Measurements from ENCODE around the gene UEVLD. TPM values are rescaled to one million over a fixed set of nuclear protein-coding genes. Genes with fewer than 3 reads are reported as not detected.

The UEVLD gene
- total RNA-seq, 2 experiments from 2014 or later, result 13.9 to 22.8 TPM

- CTCF ChIA-PET, result interaction anchor here (0.8 to 2.0 kb wide), 5 partner anchors 10 to 278 kb away, joined by 3 to 9 read pairs (median 4); no protein-coding TSS in a partner anchor
- peaks cover 22% of the 10 kb centered on the region for H3K36me3 Mint-ChIP-seq (ENCODE audit: low read depth)
- POLR2A ChIA-PET, result no interaction called here
- DNase-seq, result no peak
- ATAC-seq, result no peak
- no peaks in the 10 kb centered on the region for H3K27me3 Mint-ChIP-seq
- H3K27ac Mint-ChIP-seq, result no peak overlapping the region
- peak; percentile 26 for TF ChIP-seq CTCF (IDR thresholded peaks at IDR 0.05)
- no peak overlapping the region for H3K4me3 Mint-ChIP-seq
- intact Hi-C loops (cut with micrococcal nuclease), result no loop called here
- H3K4me1 Mint-ChIP-seq (ENCODE audit: low read depth), result peaks cover 41% of the 10 kb centered on the region
- no peaks in the 10 kb centered on the region for H3K9me3 Mint-ChIP-seq
These were observed 66.1 kb downstream of the UEVLD start for GRCh38 chr11:18522388-18522787.

- Mint-ChIP-seq H3K27ac (no peak overlapping the region), H3K9me3 (no peaks in the 10 kb centered on the region), H3K27me3 (no peaks in the 10 kb centered on the region), H3K4me3 (no peak overlapping the region), H3K36me3 (ENCODE audit: low read depth) (peaks cover 19% of the 10 kb centered on the region), H3K4me1 (ENCODE audit: low read depth) (peaks cover 41% of the 10 kb centered on the region)
- no peak for DNase-seq
- CTCF ChIA-PET, result interaction anchor here (1.1 to 1.7 kb wide), 3 partner anchors 201 to 277 kb away, joined by 3 to 5 read pairs (median 5); no protein-coding TSS in a partner anchor
- POLR2A ChIA-PET, result no interaction called here
- ATAC-seq, result no peak
- TF ChIP-seq CTCF (IDR thresholded peaks at IDR 0.05), result no peak
- intact Hi-C loops (cut with micrococcal nuclease), result no loop called here
These were observed 67.4 kb downstream of the UEVLD start for GRCh38 chr11:18521122-18521521.

- CTCF ChIA-PET, result no interaction called here
- no peak for DNase-seq
- POLR2A ChIA-PET, result interaction anchor here (1.6 kb wide), 1 partner anchor 8 kb away, joined by 3 read pairs; no protein-coding TSS in a partner anchor
- no peak for TF ChIP-seq CTCF (IDR thresholded peaks at IDR 0.05)
- Mint-ChIP-seq H3K36me3 (ENCODE audit: low read depth) (peaks cover 33% of the 10 kb centered on the region), H3K4me3 (no peak overlapping the region), H3K27ac (peak overlapping the region; percentile 25), H3K4me1 (ENCODE audit: low read depth) (no peaks in the 10 kb centered on the region), H3K9me3 (no peaks in the 10 kb centered on the region), H3K27me3 (no peaks in the 10 kb centered on the region)
- no peak for ATAC-seq
- intact Hi-C loops (cut with micrococcal nuclease), result no loop called here
These were observed 86.2 kb downstream of the UEVLD start for GRCh38 chr11:18502352-18502751.

- Mint-ChIP-seq H3K9me3 (no peaks in the 10 kb centered on the region), H3K27ac (no peak overlapping the region), H3K4me1 (ENCODE audit: low read depth) (no peaks in the 10 kb centered on the region), H3K4me3 (no peak overlapping the region), H3K27me3 (no peaks in the 10 kb centered on the region), H3K36me3 (ENCODE audit: low read depth) (peaks cover 31% of the 10 kb centered on the region)
- ChIA-PET POLR2A (interaction anchor here (0.6 to 0.7 kb wide), 2 partner anchors 25 to 462 kb away, joined by 3 read pairs; partner anchors contain the start of gene TSG101), CTCF (no interaction called here)
- no peak for TF ChIP-seq CTCF (IDR thresholded peaks at IDR 0.05)
- ATAC-seq (no peak), DNase-seq (no peak)
- intact Hi-C loops (cut with micrococcal nuclease), result no loop called here
These were observed 86.9 kb downstream of the UEVLD start for GRCh38 chr11:18501629-18502028.

GRCh38 chr11:18498039-18498438, 90.5 kb downstream of the UEVLD start:
- Mint-ChIP-seq H3K9me3 (no peaks in the 10 kb centered on the region), H3K27me3 (no peaks in the 10 kb centered on the region), H3K27ac (no peak overlapping the region), H3K4me3 (no peak overlapping the region), H3K36me3 (ENCODE audit: low read depth) (peaks cover 34% of the 10 kb centered on the region), H3K4me1 (ENCODE audit: low read depth) (no peaks in the 10 kb centered on the region)
- ChIA-PET CTCF (no interaction called here), POLR2A (no interaction called here)
- DNase-seq, result no peak
- ATAC-seq, result no peak
- TF ChIP-seq CTCF (IDR thresholded peaks at IDR 0.05), result no peak
- intact Hi-C loops (cut with micrococcal nuclease), result no loop called here

All from activated CD8-positive, alpha-beta T cell treated with anti-CD3 and anti-CD28 coated beads for 36 hours (primary cell).